OCI-LY7 (cell line): ENCODE results near the gene ZNF528.

Source experiments
- EZH2phosphoT487 ChIP-seq: fragments of 200-600 bp; sonication (generic); IDR thresholded peaks from 2 replicates; pipeline ENCODE4 v1.6.1; 2018; ENCODE audit warnings: low read depth, borderline replicate concordance, mild to moderate bottlenecking, mixed run types, antibody characterized with exemption, low read length, moderate library complexity, mixed read lengths
- TF ChIP-seq, protein P1 (sequence below): fragments of 200-600 bp; sonication (generic); conservative IDR thresholded peaks from 2 replicates; pipeline ENCODE4 v1.5.1; 2014; ENCODE audit warnings: mild to moderate bottlenecking, antibody characterized with exemption, low read length, moderate library complexity, mixed read lengths

DNA sequence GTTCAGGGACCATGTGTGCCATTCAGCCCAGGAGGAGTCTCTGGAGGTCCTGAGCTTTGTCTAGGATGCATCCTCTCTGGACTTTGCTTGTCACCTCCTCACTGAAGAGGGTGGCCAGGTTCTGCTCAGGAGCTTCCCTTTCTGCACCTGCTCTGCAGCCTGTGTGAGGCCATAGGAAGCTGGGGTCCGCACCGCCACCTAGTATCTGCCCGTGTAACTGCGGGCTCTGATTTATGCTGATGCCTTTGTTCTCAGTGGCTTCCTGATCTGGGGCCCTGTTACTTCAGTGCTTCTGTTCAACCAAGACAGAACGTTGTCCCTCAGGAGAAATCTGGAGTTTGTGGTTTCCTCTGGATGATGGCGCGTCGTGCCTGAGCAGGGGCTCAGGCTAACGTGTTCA, 46.1 kb upstream of the ZNF528 start:
- TF ChIP-seq, protein P1, sequence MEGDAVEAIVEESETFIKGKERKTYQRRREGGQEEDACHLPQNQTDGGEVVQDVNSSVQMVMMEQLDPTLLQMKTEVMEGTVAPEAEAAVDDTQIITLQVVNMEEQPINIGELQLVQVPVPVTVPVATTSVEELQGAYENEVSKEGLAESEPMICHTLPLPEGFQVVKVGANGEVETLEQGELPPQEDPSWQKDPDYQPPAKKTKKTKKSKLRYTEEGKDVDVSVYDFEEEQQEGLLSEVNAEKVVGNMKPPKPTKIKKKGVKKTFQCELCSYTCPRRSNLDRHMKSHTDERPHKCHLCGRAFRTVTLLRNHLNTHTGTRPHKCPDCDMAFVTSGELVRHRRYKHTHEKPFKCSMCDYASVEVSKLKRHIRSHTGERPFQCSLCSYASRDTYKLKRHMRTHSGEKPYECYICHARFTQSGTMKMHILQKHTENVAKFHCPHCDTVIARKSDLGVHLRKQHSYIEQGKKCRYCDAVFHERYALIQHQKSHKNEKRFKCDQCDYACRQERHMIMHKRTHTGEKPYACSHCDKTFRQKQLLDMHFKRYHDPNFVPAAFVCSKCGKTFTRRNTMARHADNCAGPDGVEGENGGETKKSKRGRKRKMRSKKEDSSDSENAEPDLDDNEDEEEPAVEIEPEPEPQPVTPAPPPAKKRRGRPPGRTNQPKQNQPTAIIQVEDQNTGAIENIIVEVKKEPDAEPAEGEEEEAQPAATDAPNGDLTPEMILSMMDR = peak; percentile 69
- no peak for TF ChIP-seq EZH2phosphoT487
